Measurements from ENCODE around the gene RNF148. TPM values are rescaled to one million over a fixed set of nuclear protein-coding genes. Genes with fewer than 3 reads are reported as not detected.

The RNF148 gene
- total RNA-seq, 2 donors from 2014 or later: 0.95 TPM; not detected in 1

- Histone ChIP-seq H3K9ac (ENCODE audit: extremely low read depth, low read length, poor library complexity, severe bottlenecking) (no peak overlapping the region), H3K4me1 (ENCODE audit: control insufficient read depth, insufficient read depth, low read length) (no peaks in the 10 kb centered on the region), H3K9me3 (ENCODE audit: control insufficient read depth, low read length) (no peaks in the 10 kb centered on the region), H3K4me3 (ENCODE audit: low read length) (no peak overlapping the region), H3K27ac (ENCODE audit: low read depth, low read length) (no peak overlapping the region), H3K27me3 (ENCODE audit: control insufficient read depth, insufficient read depth, low read length, poor library complexity, severe bottlenecking) (no peaks in the 10 kb centered on the region), H3K36me3 (ENCODE audit: control insufficient read depth, insufficient read depth, low read length) (no peaks in the 10 kb centered on the region)
- Mint-ChIP-seq H3K4me3 (no peak overlapping the region), H3K36me3 (ENCODE audit: low read depth) (no peaks in the 10 kb centered on the region), H3K9me3 (no peaks in the 10 kb centered on the region), H3K27me3 (ENCODE audit: insufficient read depth) (no peaks in the 10 kb centered on the region), H3K27ac (no peak overlapping the region), H3K4me1 (peaks cover 7% of the 10 kb centered on the region)
- no peak for TF ChIP-seq CTCF (conservative IDR thresholded peaks at IDR 0.05)
- 88 to 91% methylated on average over 4 to 6 of the region's 7 CpGs for WGBS, 2 experiments (ENCODE audit: insufficient coverage in 1 of 2, insufficient read length in 1 of 2)
- DNase-seq: no peak
Measured at GRCh38 chr7:122709930-122710646, 7.4 kb upstream of the RNF148 start.

DNA sequence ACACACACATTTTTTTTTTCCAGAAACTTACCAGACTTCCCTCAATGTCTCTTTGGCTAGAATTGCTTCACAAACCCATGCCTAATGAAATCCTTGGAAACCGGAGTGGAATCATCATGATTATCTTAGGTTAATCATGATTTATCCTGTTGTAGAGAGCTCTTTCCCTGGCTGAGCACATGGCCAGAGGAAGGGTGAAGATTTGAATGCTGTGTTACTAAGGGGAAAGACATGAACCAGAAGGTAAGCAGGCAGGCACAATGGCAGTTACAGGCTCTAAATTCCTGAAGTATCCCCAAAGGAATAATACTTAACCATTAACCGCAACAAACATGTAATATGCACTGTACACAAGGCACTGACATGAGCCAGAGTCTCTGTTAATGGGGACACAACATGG, 4.1 kb upstream of the RNF148 start:
- Mint-ChIP-seq H3K4me1 (no peaks in the 10 kb centered on the region), H3K27me3 (ENCODE audit: insufficient read depth) (no peaks in the 10 kb centered on the region), H3K9me3 (no peaks in the 10 kb centered on the region), H3K36me3 (ENCODE audit: low read depth) (no peaks in the 10 kb centered on the region), H3K27ac (no peak overlapping the region), H3K4me3 (no peak overlapping the region)
- Histone ChIP-seq H3K4me3 (ENCODE audit: low read length) (no peak overlapping the region), H3K4me1 (ENCODE audit: control insufficient read depth, insufficient read depth, low read length) (no peaks in the 10 kb centered on the region), H3K36me3 (ENCODE audit: control insufficient read depth, insufficient read depth, low read length) (no peaks in the 10 kb centered on the region), H3K9me3 (ENCODE audit: control insufficient read depth, low read length) (no peaks in the 10 kb centered on the region), H3K27ac (ENCODE audit: low read depth, low read length) (no peak overlapping the region), H3K9ac (ENCODE audit: extremely low read depth, low read length, poor library complexity, severe bottlenecking) (no peak overlapping the region), H3K27me3 (ENCODE audit: control insufficient read depth, insufficient read depth, low read length, poor library complexity, severe bottlenecking) (no peaks in the 10 kb centered on the region)
- WGBS, 2 experiments (ENCODE audit: insufficient coverage in 1 of 2, insufficient read length in 1 of 2): 96 to 100% methylated on average over 1 to 2 of the region's 2 CpGs
- no peak for DNase-seq
- TF ChIP-seq CTCF (conservative IDR thresholded peaks at IDR 0.05): no peak

GRCh38 chr7:122699017-122699416, 3.7 kb downstream of the RNF148 start, which contains the start of gene RNF133:
TSS of gene RNF133 (minus strand) at chr7:122699117. CDS start at chr7:122698918, 199 bp downstream.
- DNase-seq: no peak
- Mint-ChIP-seq H3K4me1 (peaks cover 6% of the 10 kb centered on the region), H3K27ac (no peak within 1 kb of the TSS), H3K9me3 (no peaks in the 10 kb centered on the region), H3K27me3 (ENCODE audit: insufficient read depth) (no peaks in the 10 kb centered on the region), H3K4me3 (no peak within 1 kb of the TSS), H3K36me3 (ENCODE audit: low read depth) (no peaks in the 10 kb centered on the region)
- no peak within 1 kb of the TSS for H3K27ac ChIP-seq (ENCODE audit: low read depth, low read length)
- H3K36me3 ChIP-seq (ENCODE audit: control insufficient read depth, insufficient read depth, low read length): no peaks in the 10 kb centered on the region
- no peaks in the 10 kb centered on the region for H3K27me3 ChIP-seq (ENCODE audit: control insufficient read depth, insufficient read depth, low read length, poor library complexity, severe bottlenecking)
- H3K9ac ChIP-seq (ENCODE audit: extremely low read depth, low read length, poor library complexity, severe bottlenecking): no peak within 1 kb of the TSS
- TF ChIP-seq CTCF (conservative IDR thresholded peaks at IDR 0.05): no peak
- no peaks in the 10 kb centered on the region for H3K4me1 ChIP-seq (ENCODE audit: control insufficient read depth, insufficient read depth, low read length)
- H3K9me3 ChIP-seq (ENCODE audit: control insufficient read depth, low read length): no peaks in the 10 kb centered on the region
- H3K4me3 ChIP-seq (ENCODE audit: low read length): no peak within 1 kb of the TSS
